ENCODE measurements around the gene LSAMP.
A peak's percentile ranks its signal among the peaks of the same experiment; 100 is the strongest.
"Not testable (repeated sequence)": the region's sequence is repeated elsewhere in the genome, so short reads cannot be mapped to it uniquely, and the experiment has no call there.

Gene LSAMP

DNA sequence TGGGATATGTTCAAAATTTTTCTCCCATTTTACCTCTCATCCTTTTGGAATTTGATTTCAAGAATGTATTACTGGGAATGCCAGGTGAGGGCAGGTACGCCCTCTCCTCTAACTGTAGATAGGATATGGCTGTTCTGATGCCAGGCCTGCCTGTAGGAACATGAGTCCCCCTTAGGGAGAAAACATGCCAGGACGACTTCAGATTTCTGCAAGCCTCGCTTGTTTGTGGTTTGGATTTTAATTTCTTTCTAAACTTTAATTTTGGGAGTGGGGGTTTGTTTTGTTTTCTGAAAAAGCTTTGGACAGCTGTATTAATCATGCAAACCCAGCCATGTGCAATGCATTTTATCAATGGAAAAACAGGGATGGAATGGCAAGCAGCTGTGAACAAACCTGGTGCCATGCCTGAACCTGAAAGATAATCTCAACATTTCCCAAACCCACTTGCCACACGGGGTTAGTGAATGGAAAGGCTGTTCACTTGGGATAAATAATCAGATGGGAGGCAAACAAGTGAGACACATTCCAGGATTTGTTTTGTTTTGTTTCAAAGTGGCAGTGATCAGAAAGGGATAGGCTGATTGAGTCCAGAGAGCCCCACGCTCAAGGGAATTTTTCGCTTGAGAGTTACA lies 614.4 kb downstream of the LSAMP start:
- no peak for FAIRE-seq

DNA sequence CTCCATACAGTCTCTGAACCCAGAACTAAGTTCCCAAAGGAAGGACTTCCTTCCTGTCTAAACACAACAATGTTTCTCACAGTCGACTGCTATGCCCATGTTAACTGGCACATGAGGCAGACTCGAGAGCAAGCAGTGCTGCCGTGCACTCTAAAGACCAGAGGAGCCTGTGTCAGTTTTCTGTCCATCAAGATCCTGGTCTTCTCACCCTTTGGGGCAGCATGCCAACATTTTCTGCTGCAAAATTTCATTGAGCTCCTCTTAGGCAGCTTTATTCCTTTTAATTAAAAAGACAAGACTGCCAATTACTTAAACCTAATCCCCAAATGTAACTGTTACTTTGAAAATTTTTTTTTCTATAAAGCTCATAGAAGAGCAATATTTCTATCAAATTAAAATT lies 616.9 kb downstream of the LSAMP start:
- FAIRE-seq, result no peak

DNA sequence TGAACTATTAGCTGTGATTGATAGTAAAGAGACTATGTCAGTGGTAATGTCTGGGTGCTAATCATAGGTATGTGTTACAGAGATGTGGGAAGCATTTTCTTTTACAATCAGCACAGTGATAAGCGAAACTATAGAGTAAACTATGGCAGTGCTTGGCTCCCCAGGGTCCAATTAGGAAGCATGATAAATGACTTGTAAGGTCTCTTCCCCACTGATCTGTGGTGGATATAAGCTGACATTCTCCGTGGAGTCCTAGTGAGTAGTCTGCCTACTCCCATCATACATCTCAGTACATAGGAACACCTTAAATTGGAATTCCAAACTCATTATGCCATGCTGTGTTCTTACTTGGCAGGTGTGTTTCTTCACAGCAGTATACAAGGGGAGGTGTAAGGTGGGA lies 617.8 kb downstream of the LSAMP start:
- FAIRE-seq, result no peak

DNA sequence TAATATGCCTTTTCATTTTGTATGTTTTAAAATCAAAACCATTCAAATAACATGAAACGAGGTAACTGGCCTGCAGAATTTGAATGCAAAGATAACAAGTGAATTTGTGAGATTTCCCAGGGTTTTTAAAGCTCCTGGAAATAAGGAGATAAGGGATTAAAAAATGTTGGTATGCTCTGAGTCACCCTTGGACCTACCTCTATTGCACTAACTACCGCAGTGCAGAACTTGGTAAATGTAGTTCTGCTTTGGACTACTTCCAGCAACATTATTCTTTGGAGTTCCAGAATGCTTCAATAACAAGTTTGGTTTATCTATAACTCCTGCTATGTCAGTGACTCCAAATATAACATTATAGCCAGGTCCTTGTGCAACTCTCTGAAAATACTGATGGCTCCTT lies 620.2 kb downstream of the LSAMP start:
- FAIRE-seq, result no peak

DNA sequence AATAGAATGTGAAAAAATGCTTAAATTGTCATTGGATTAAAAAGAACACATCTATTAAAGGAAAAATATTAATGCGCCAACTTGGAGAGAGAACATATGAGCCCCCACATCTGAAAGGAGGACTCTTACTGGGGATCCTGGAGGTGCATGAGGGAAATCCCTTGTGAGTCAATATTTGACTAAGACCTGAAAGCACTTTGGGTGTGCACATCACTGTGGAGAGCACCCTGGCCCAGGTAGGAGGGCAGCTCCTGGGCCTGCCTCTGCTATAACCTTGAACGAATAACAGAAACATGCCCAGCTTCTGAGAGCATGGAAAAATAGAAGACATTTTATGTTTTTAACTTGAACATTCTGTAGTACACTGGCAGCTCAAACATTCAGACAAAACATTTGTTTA lies 622.2 kb downstream of the LSAMP start:
- FAIRE-seq, result no peak

DNA sequence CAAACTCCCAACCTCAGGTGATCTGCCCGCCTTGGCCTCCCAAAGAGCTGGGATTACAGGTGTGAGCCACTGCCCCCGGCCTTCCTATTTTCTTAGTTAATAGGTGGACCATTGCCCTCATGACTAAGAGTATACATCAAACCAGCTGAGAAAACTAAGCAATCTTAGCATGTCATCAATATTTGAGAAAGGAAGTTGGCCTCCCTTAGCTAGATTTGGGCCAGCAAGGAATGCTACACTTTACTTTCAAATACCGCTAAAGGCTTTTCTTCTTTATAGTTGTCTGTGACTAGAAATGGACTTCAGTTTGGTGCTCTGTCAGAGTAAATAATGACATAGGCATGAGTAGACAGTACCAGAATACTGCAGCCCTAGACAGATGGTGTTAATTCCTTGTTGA lies 622.7 kb downstream of the LSAMP start:
- no peak for FAIRE-seq

DNA sequence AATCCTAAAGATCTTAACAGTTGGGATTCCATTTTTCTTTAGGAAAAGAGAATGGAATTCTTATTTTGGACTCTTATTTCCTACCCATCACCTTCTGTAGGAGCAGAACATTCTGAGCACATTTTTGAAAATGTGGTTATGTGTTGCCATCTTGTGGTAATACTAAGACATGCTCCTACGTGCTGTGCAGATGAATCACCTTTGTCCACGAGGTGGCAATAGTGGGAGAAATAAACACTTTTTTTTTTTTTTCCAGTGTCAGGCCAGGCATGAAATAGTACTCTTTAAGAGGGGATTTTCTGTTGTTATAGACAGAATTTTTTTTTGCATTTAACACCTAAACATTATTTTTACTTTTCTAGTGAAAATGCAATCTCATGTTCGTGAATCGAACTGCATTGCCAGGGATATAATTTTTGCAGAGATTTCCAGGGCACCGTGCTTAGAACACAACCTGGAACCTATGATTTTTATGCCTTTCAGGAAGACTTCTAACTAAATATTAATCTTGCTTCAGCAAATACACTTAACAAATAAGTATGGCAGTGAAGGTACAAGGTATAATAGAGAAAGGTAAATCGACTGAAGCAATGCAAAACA lies 625.4 kb downstream of the LSAMP start:
- peak; percentile 96 for FAIRE-seq

DNA sequence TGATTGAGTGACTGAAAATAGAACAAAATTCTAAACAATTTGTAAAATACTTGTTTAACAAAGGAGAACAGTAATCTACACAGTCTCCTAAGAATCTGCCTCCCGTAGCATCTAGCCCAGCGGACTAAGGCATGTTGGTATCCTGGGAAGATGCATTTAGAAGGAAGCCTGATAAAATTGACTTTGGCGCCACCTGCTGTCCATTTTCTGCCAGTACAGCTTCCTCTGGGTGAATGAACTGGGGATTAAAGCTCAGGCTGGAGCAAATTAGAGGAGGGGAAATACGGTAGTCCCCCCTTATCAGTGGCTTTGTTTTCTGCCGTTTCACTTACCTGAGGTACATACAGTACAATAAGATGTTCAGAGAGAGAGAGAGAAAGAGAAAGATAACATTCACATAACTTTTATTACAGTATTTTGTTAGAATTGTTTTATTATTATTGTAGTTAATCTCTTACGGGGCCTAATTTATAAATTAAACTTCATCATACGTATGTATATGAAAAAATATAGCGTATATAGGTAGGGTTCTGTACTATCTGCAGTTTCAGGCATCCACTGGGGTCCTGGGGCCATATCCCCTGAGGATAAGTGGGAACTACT lies 630.4 kb downstream of the LSAMP start:
- FAIRE-seq, result peak; percentile 77

DNA sequence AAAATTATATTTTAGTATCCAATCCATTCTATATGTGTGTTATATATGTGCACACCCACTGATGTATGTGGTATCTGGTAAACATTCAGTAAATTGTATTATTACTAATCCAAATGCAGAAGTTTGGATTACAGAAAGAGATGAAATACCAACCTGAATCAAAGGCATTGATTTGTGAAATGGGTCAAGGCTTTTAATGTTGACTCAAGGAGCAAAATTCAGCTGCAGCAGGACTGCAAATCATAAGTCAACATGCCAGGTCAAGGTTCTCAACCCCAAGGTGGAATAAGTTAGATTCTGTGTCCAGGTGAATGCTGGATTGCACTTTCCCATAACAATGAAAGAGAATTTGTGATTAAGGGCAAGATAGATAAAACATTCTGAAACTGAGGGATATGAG lies 631.3 kb downstream of the LSAMP start:
- no peak for FAIRE-seq

DNA sequence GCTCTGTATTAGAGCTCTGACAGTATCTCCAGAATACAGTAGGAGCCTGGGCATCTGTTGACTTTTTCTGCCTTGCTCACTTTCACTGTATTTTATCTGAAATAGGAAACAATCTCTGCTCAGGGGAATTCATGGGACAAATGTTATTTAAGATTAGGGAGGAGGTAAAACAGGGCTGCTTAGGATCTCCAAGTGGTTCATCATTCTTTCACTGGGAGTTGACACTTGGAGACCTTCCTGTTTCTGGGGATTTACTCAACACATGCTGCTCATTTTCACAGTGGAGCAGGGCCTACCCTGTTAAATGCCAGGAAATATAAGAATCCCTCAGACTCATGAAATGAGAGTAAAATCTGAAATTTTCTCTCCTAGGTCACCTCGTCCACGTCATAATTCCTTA lies 636.5 kb downstream of the LSAMP start:
- FAIRE-seq, result peak; percentile 4

DNA sequence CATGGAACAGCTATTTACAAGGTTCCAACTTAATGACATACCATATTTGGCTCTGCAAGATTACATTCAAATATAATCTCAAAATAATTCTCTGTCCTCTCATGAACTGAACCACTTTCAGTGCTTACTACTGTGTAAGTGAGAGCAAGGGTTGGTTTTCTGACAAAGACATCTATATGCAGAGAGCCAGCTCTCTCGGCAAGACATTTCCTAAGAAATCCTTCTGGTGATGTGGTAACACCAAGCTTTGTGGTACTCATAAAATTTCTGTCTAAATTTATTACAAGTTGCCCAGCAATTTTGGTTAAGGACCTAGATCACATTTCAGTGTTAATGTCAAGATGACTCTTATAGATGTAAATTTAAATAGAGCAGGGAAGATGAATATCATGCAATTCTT lies 637.0 kb downstream of the LSAMP start:
- FAIRE-seq, result no peak

DNA sequence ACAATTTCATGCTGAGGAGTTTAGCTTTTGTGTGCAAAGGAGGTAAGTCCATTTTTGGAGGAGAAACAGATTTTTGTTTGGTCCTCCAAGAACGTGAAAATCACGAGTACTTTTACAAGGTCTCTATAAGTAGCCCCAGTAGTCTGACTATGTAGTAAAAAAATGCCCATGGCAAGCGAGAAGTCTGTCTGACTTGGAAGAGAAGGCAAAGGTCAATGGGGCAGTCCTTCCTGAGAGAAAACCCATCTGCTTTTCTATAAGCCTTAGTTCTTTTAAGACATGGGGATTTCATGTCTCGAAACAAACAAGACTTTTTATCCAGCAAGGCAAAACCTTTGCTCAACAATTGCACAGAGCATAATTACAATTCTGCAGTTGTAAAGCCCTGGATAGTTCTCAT lies 638.8 kb downstream of the LSAMP start:
- FAIRE-seq, result no peak

DNA sequence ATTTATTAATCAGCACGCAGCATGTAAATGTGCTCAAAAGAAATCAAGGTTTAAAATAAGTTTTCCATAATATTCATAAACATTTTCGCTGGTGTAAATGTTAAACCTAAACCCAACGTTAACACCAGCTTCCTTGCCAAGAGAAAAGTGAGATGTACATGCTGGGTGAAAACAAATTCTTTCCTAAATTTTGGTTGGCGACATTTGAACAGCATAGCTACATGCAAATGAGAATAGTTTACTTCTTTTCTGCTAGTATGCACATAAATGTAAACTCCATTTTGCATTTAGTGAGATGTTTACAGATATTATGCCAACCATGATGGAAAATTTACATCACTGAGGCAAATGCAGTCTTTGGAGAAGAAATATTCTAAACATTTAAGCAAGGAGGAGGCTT lies 639.8 kb downstream of the LSAMP start:
- no peak for FAIRE-seq

DNA sequence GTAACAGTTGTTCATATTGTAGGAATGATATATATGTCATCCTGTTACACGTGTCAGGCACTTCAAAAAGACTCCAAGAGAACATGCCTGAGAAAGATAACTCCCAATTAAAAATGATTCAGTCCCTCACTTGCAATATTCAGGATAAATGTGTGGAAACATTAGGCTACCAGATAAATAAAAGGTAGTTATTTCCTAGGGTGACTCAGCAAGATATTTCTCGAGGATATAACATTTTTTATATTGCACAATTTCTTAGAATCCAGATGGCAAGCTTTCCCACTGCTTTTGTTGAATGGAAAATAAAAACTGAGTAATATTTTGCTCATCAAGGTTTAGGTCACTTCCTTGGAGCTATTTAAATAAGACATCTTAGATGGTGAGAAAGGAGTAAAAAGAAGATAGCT lies 640.6 kb downstream of the LSAMP start:
- FAIRE-seq, result no peak

DNA sequence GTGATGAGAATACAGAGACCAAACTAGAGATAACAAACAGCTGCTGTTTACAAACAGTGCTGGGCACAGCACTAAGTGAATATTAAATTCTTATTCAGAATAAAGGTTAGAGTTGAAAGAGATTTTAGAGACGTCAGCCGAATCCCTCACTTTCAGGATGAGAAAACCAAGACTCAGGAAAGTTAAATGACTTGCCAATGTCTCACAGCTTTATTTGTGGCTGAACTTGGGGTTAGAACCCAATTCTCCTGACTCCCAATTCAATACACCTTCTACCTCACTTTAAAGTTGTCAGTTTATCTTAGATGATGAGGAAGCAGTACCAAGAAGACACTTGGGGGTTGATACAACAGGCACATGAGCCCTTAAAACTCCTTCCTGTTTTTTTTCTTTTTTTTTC lies 641.1 kb downstream of the LSAMP start:
- no peak for FAIRE-seq

DNA sequence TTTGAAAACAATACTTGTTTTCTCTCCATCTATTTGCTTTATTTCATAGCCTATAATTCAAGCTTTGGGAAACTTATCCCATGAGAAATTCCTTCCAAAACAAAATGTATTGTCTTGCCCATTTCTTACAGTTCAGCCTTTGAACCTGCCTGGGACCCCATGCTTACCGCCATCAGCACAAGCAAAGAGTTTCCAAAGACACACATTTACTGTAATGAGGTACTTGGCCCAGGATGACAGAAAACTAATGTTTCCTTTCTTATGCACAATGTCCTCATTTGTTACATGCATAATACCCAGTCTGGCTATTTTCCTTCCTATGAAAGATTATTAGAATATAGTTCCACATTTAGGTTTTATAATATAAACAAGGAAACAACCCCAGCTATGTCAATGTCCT lies 641.6 kb downstream of the LSAMP start:
- no peak for FAIRE-seq

DNA sequence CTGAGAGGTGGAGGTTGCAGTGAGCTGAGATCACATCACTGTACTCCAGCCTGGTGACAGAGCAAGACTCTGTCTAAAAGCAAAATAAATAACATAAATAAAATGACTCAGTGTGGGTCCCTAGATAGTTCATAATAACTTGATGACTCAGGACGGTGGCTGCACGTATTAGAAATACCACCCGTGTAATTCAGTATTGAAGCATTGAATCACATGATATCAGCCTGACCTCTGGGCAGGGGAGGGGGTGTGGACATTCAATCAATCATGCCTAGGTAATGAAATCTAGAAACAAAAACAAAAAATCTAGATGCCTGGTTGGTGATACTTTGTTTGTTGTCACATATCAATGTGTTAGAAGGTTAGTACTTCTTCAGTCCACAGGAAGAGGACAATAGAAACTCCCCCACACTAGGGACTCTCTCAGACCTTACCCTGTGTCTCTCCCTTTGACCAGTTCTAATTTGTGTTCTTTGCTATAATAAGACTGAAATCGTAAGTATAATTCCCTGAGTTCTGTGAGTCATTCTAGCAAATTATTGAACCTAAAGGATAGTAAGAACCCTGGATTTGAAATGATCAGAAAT lies 644.7 kb downstream of the LSAMP start:
- FAIRE-seq, result no peak

DNA sequence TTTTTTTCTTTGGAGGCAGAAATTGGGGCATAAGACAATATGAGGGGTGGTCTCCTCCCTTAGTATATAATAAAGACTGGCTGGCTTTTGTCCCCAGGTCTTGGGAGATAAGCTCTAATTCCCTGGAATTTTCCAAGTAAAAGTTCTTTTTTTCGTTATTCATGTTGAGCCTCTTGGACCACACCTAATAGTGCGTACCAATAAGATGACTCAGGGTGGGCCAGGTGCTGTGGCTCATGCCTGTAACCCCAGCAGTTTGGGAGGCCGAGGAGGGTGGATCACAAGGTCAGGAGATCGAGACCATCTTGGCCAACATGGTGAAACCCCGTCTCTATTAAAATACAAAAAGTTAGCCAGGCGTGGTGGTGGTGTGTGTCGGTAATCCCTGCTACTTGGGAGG lies 645.2 kb downstream of the LSAMP start:
- not testable (repeated sequence) for FAIRE-seq

DNA sequence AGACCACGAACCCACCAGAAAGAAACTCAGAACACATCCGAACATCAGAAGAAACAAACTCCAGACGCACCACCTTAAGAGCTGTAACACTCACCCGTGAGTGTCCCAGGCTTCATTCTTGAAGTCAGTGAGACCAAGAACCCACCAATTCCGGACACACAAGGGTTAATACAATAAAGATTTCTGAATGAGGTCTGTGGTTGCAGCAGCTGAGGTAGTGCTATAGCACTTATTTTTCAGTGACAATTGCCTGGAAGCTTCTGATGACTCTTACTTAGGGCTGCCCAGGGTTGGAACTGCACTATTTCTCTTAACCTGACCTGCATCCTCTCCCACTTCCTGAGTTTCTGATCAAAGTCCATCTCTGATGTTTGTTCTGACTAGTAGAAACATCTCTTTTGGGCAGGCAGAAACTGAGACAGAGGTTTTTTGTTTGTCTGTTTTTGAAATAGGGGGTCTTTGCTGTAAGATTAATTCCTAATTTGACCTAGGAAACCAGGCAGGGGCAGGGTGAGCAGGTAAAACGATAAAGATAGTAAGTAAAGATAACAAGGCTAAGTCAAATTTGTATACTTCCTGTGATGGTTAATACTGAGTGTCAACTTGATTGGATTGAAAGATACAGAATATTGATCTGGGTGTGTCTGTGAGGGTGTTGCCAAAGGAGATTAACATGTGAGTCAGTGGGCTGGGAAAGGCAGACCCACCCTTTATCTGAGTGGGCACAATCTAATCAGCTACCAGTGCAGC lies 652.9 kb downstream of the LSAMP start:
- no peak for FAIRE-seq

DNA sequence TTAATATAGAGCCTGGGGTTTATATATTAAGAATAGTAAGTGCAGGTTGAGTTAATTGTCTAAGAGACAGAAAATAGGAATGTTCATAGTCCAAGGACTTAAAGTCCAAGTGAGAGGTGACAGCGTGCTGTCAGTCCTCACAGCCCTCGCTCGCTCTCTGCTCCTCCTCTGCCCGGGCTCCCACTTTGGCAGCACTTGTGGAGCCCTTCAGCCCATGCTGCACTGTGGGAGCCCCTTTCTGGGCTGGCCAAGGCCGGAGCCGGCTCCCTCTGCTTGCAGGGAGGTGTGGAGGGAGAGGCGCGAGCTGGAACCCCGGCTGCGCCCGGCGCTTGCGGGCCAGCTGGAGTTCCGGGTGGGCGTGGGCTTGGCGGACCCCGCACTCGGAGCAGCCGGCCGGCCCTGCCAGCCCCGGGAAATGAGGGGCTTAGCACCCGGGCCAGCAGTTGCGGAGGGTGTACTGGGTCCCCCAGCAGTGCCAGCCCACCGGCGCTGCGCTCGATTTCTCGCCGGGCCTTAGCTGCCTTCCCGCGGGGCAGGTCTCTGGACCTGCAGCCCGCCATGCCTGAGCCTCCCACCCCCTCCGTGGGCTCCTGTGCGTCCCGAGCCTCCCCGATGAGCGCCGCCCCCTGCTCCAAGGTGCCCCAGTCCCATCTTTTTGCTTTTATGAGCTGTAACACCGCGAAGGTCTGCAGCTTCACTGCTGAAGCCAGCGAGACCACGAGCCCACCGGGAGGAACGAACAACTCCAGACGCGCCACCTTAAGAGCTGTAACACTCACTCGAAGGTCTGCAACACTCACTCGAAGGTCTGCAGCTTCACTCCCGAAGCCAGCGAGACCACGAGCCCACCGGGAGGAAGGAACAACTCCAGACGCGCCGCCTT lies 653.8 kb downstream of the LSAMP start:
- FAIRE-seq, result not testable (repeated sequence)

DNA sequence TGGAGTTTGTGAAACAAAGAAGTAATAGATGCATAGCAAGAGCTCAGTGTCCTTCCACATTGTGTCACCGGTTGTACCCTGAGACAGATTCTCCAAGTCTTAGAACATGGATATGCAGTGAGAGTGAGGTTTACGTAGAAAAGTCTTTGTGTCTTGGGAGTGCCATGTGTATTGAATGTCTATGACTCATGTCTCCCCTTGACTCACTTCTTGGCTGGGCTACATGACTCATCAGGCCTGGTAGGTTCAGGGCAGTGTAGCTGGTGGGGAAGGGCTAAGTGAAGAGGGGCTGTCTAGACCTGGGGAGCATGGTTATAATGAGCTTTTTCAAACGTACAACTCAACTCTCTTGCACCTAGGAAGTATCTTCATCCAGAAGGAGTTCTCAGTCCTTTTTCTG lies 654.5 kb downstream of the LSAMP start:
- no peak for FAIRE-seq

DNA sequence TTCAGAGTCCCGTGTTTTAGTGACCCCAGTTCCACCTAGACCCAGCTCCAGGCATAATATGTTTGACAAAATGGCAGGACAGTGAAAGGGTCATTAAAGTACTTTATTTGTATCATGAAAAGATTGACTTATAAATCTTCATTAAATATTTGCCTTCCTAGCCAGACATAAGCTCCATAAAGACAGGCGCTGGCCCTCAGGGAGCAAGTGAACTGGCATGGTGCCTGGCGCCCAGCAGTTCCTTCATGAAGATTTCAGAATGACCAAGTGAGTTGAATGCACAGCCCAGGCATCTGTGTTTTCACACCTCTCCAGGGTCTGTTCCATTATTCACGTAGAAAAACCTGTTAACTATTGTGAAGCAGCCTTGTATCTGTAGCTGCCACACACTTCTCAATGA lies 655.8 kb downstream of the LSAMP start:
- FAIRE-seq, result no peak

Measured in endometrium (tissue), 2 donors.